Measurements from ENCODE around the gene COCH.
"Not testable (repeated sequence)": the region's sequence is repeated elsewhere in the genome, so short reads cannot be mapped to it uniquely, and the experiment has no call there.

The COCH gene

DNA sequence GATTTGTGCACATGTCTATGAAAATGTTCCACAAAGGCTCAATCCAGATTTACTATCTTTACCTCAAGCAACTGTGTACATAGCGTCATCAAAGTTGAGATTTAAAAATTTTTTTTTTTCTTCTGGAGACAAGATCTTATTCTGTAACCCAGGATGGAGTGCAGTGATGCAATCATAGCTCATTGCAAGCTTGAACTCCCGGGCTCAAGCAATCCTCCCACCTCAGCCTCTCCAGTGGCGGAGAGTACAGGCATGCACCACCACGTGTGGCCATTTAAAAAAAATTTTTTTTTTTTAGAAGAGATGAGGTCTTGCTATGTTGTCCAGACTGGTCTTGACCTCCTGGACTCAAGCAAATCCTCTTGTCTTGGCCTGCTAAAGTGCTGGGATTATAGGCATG lies 2.3 kb downstream of the COCH start:
- no peak for DNase-seq

DNA sequence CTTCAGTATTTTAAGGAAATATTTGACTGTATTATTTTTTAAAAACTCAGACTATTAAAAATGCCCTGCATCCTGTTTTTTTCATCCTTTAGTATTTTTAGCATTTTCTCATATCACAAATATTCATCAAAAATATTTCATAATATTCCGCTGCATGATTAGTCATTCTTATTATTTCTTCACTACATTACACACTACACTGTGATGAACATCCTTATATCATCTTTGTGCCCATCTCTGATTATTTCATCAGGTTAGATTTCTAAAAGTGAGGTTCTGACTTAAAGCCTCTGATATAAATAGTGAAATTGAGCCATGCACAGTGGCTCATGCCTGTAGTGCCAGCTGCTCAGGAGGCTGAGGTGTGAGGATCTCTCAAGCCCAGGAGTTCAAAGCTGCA lies 8.1 kb downstream of the COCH start:
- no peak for DNase-seq

DNA sequence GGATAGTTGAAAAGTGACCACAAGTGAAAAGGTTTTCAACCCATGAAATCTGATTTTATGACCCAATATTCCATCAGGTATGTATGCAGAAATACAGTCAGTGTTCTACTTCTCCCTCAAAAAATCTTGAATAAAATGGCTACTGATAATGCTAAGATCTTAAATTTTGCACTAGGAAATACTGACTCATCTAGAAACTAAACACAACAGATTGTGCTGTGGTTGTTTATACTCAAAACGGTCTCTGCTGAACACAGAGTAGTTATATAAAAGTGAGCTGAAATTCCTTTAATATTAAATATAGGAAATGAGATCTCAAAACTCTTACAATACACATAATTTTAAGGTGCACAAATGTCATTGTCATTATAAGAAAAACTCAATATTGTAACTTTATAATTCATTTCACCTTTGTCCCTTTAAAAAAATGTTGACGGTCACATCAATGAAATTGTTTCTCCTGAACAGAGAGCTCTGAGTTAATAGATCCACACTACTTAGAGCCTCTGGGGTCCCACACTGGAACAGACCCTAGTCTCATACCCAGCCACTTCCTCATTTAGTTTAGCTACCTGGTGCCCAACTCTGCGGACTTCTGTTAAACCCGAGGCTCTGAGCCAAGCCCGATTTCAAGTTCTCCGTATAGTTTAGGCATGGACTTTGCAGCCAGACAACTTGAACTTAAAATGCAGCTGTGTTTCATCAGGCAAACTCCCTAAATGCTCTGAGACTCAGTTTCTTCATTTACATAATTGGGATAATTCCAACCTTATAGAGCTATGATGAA lies 9.3 kb downstream of the COCH start:
- no peak for DNase-seq

DNA sequence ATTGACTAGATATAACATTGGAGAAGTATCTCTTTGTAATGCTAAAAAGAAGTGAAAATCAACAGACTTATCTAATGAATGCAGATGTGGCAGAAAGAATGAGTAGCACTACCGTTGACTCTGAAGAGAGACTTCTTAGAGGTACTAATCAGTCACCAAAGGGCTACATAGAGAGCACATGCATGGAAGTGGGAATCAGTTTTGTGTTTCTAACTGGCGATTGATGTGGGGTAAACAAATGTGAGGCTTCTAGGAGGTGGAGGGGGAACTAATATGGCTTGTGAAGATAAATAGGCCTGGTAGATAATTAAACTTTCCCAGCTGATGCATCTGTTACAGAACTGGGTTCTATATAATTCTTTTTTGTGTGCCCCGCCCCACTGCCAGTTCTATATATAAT lies 10.5 kb downstream of the COCH start:
- DNase-seq = no peak

DNA sequence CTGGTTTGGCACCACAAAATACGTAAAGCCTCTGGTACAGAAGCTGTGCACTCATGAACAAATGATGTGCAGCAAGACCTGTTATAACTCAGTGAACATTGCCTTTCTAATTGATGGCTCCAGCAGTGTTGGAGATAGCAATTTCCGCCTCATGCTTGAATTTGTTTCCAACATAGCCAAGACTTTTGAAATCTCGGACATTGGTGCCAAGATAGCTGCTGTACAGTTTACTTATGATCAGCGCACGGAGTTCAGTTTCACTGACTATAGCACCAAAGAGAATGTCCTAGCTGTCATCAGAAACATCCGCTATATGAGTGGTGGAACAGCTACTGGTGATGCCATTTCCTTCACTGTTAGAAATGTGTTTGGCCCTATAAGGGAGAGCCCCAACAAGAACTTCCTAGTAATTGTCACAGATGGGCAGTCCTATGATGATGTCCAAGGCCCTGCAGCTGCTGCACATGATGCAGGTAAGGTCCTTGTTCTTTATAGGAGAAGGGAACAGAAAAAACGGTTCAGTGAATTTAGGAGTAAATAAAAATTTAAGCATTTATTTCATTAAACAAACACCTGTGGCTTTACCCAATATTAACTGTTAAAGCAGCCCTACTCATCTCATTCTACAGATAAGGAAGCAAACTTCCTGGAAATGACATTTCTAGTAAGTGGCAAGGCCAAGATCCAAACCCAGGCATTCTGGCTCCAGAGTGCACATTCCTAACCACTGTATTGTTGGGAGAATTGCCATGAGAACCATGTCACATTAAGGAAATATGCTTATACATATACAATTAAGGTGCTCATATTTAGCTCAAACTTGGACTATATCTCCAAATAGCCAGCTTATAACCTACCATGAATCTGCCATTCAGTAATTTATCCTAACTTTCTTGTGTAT lies 11.7 kb downstream of the COCH start:
- no peak for DNase-seq

DNA sequence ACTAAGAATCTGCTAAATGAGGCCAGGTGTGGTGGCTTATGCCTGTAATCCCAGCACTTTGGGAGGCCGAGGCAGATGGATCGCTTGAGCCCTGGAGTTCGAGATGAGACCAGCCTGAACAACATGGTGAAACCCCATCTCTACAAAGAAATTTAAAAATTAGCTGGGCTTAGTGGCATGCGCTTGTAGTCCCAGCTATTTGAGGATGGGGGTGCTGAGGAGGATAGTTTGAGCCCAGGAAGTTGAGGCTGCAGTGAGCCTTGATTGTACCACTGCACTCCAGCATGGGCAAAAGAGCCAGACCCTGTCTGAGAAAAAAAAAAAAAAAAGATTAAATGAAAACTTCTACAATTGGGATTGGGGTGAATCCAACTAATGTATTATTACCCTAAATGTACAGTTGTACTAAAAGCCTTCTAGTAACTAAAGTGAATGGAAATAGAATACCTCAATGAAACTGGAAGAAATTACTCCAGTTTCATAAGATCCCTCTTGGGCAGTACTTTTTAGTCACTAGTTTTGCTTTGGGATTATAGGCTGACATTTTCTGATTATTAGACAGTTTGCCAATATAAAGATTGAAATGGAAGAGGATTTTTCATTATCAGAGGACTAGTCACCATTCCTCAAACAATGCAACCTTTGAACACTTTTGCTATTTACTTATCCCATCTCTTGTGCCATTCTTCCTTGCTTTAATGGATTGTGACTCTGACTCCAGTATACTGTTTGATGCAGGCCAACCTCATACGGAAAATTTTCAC lies 14.3 kb downstream of the COCH start:
- DNase-seq = no peak

DNA sequence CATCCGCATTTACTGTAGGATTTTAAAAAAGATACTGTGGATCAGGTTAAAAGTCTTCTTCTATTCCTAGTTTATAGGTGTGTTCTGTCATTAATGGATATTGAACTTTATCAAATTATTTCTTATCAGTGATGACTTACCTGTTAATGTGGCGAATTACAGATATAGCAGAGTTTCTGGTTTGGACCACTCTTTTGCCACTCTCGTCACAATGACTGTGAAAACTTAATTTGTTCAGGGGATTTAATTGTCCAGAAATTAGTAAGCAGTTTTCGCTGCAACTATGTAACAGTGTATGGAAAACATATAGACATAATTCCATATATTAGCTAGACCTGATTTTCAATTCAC lies 14.9 kb downstream of the COCH start:
- DNase-seq = no peak

DNA sequence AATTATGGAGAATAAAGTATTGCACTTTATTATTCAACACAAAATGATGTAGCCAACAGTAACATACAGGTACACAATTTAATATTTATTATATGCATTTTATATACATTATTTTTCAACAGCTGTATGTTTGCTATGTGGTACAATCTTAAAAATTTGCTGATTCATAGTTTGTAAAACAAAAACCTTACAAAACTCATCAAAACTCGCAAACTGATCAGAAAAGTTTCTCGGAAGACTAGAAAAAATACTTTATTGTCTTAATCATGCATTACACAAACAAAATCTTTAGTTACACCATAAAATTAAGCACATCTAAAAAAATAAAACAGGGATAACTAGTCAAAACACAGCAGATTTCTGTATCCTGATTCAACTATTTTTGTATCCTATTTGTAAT lies 19.5 kb downstream of the COCH start:
- no peak for DNase-seq

DNA sequence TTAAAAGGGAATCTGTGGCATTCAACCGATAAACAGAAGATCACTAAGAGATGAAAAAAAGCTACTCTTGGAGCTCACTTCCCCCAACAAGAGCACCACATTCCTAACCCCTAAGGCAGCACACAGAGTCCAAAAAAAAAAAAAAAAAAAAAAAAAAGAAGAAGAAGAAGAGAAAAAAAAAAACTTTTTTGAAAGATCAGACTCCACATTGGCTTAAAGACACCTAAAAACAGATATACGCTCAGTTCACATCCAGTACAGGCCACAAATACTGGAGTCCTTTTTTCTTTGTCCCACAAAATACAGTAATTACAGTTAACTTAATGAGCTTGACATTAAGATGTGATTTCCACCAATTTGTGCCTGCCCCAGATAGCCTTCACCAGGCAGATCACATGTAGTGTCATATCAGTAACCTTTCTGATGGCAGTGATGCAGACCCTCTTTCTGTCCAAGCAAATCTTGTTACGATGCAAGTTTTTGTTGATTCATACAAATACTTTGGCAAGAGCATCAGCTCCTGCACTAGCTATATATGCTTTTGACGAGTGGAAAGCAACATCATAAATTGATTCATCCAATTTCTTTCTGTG lies 20.7 kb downstream of the COCH start:
- DNase-seq = no peak

DNA sequence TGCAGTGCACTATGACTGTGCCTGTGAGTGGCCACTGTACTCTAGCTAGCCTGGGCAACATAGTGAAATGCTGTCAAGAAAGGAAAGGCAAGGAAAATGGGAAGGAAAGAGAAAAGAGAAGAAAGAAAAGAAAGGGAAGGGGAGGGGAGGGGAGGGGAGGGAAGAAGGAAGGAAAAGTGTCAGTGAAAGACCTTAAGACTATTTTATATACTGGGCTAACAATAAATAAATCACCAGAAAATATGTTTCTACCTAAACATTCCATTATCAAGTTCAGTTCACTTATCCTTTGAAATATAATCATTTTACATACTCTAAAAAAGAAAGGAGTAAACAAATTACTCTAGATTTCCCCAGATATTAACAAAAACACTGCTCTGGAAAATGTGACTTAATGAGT lies 22.1 kb downstream of the COCH start:
- DNase-seq = no peak

DNA sequence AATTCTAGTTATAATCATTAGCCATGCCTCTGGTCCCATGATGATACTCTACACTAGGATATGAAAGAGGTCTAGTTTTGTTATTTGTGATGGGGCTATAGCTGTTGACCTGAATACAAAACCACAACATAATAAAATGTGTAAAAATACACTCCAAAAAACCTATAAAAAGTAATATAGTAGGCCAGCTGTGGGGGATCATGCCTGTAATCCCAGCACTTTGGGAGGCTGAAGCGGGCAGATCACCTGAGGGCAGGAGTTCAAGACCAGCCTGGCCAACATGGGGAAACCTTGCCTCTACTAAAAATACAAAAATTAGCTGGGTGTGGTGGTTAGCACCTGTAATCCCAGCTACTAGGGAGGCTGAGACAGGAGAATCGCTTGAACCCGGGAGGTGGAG lies 22.8 kb downstream of the COCH start:
- DNase-seq = not testable (repeated sequence)

DNA sequence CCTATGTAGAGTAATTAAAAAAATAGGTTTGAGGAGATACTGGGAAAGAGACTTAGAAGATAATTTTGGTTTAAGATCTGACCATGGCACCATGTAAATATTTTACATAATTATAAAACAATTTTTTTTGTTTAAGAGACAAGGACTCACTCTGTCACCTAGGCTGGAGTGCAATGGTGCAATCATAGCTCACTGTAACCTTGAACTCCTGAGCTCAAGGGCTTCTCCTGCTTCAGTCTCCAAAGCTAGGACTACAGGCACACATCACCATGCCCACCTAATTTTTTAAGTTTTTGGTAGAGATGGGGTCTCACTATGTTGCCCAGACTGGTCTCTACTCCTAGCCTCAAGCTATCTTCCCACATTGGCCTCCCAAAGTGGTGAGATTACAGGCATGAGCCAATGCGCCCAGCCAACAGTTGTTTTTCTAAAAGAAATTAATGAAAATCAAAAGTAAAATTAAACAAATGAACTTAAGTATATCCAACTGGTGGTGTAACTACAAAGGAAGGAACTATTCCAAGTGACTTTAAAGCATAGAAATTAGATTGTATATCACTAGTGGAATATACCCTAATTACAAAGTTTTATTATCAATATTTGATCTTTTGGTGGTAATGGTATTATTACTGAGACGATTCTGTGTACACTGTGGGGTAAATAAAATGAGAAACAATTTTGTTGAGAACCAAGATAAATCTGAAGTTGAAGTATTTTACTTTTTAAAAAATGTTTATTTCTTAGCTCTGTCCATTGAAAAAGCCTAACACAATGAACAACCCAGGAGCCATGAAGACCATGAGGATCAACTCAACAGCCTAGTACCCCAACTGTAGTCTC lies 29.1 kb downstream of the COCH start:
- DNase-seq = no peak

DNA sequence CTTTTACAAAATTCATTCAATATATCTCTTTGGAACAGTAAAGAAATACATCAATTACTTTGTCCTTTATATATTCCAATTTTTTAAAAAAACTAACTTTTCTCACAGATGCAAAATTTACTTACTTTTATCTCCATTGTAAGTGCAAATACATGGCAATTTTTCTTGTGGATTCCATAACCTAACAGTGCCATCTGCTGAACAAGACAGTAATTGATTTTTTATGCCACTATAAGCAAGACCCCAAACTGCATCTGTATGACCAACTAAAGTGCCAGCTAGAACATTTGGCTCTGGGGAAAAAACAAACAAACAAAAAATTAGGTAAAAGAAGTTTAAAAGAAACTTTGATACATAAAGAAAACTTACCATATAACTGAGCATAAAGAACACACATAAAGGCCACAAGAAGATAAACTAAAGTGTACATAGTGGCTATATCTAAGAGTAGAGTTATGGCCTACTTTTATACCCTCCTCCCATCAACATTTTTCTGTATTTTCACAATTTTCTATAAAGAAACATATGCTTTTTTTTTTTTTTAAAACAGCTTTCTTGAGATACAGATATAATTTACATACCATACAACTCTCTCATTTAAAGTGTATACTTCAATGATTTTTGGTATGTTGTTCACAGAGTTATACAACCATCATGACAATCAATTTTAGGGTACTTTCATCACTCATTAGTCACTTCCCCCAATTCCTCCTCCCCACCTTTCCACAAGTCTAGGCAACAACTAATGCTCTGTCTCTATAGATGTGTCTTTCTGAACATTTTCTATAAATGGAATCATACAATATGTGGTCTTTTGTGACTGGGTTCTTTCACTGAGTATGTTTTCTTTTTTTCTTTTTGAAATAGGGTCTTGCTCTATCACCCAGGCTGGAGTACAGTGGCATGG lies 32.6 kb downstream of the COCH start:
- DNase-seq = peak; percentile 47

DNA sequence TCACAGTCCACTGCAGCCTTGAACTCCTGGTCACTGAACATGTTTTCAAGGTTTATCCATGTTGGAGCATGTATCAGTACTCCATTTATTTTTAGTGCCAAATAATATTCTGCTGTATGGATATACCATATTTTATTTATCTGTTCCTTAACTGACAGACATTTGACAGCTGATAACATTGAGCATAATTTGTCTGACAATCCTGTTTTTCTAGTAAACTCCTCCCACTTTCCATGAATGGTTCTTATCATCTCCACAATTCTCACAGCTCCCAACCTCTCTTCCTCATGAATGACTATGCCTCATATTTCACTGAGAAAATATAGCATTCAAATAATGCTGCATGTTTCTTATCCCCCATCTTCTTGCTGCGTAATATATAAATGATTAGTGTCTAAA lies 33.3 kb downstream of the COCH start:
- no peak for DNase-seq

DNA sequence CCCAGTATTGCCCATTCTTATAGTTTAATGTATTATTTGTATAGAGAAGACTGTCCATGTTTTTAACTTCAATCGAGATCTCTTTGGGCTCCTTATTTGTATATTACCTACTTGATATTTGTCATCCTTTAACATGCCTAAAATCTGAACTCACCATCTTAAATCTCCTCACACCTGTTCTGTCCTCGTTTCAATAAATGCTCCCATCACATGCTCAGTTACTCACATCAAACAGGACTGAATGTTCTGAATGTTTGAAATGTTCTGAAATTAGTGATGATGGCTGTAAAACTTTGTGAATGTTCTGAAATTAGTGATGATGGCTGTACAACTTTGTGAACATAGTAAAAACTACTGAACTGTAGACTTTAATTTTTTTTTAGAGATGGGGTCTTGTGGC lies 34.5 kb downstream of the COCH start:
- DNase-seq = no peak

DNA sequence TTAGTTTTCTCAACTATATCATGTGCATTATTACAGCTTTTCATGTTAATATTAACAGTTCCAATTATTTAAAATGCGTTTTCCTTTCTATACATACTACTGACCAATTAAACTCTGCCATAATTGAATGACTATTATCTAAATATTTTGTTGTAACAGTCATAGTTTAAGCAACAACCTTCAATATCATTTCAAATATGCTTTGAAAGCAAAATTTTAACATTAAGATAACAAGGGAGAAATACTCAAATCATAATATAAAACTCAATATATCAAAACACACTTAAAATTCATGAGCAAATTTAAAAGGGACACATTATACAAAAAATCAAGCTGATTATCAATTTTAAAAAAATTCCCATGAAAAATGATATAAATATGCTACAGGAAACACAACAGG lies 40.5 kb downstream of the COCH start:
- DNase-seq = no peak

DNA sequence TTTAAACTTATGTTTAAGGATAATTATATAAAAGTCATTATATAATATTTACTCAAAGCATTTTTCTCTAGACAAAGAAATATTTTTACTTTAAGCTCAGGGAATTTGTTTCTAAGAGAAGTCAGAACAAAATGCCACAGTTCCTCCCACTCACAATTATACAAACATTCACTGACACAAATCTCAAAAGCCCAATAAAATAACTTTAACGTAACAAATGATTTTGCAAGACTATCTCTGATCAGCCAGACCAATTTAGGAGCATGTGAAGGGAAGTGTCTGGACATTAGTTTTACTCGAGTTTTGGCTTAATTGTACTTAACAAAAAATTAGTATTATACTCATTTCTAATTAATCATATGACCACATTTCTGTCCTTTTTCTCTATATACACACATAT lies 41.2 kb downstream of the COCH start:
- no peak for DNase-seq

DNA sequence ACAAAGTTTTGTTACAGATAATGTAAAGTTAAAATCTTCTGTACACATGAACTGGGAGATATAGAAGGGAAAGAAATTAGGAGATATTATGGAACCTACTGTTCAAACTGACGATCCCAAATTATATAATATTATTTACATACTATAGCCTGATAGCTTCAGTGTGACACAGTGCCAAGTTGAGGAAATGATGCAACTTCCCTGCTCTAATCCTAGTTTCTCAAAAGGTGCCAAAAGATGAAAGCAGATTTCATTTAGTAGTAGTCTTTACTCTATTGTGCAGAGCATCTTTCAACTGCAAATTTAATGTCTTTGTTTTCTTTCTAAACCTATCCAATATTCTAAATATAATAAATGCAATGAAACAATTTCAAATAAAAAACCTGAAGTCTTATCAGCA lies 46.9 kb downstream of the COCH start:
- DNase-seq = no peak

DNA sequence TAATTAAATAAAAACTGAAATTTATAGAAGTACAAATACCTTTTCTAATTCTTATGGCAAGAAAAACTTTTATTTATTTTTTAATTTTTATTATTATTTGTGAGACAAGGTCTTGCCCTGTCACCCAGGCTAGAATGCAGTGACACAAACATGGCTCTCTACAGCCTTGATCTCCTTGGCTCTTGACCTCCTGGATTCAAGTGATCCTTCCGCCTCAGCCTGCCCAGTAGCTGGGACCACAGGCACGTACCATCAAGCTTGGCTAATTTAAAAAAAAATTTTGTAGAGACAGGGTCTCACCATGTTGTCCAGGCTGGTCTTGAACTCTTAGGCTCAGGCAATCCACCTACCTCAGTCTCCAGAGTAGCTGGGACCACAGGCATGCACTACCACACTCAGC lies 47.4 kb downstream of the COCH start:
- no peak for DNase-seq

DNA sequence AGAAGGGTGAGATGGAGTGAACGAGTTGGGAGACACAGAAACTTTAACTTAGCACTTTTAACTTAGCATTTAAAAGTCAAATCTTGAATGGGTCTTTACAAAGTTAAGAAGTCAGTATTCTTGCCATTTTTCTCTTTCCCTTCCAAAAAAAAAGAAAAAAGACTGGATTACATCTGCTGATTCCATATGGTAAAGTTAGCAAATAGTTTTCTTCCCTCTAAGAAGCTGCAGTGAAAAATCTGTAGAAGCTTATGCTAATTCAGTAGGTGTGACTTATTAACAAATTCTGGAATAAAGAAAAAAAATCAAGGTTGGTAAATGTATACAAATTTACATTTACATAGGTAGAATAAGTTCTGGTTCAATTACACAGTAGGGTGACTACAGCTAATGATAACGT lies 50.9 kb downstream of the COCH start:
- no peak for DNase-seq

DNA sequence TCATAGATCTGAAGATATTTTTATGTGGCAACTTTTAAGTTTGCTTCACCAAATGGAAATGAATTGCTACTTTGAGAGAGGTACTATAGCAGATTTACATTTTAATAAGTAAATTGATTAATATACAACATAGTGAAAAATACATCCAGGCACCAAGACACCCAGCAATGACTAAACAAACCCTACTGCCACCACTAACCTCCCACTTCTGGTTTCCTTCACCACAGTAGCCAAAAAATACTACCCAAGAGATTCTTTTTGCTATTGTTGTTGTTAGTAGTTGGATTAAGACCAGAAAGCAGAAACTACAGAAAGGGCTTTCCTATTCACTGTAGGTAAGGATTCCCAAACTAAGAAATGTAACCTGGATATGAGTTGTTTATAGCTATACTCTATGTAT lies 54.1 kb downstream of the COCH start:
- DNase-seq = no peak

Measured in NCI-H1694 treated with DMSO at 0.1 percent for 48 hours (cell line).